ENCODE results near the gene USF2. TPM values are rescaled to one million over a fixed set of nuclear protein-coding genes. Genes with fewer than 3 reads are reported as not detected.
A peak's percentile ranks its signal among the peaks of the same experiment; 100 is the strongest.

The USF2 gene
- total RNA-seq, 1 donor from 2014 or later, result 236 TPM

DNA sequence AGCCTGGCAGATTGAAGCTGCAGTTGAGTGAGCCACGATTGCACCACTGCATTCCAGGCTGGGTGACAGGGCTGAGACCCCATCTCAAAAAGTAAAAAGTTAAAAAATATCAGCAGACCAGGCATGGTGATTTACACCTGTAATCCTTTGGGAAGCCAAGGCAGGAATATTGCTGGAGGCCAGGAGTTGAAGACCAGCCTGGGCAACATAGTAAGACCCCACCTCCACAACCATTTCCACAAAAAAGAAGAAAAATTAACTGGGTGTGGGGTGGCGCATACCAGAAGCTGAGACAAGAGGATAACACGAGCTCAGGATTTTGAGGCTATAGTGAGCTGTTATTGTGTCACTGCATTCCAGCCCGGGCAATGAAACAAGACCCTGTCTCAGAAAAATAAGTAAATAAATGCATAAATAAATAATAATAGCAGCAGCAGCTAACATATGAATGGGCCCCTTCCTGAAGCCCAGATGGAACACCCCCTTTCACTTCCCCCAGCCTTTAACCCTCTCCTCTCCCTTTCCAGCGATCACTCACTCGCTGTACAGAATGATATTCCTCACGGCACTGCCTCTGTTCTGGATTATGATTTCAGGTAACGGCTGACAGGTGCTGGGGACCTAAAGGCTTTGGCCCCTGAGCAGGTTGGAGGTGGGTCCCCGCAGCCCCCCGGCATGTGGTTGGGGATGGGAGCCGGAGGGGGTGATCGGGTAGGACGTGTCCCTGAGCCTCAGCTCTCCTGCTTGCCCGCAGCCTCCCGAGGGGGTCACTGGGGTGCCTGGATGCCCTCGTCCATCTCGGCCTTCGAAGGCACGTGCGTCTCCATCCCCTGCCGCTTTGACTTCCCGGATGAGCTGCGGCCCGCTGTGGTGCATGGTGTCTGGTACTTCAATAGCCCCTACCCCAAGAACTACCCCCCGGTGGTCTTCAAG, 26.4 kb downstream of the USF2 start:
- Mint-ChIP-seq H3K27ac (no peak overlapping the region), H3K36me3 (ENCODE audit: low read depth) (no peaks in the 10 kb centered on the region), H3K27me3 (no peaks in the 10 kb centered on the region), H3K9me3 (no peaks in the 10 kb centered on the region), H3K4me3 (peak overlapping the region; percentile 12), H3K4me1 (peaks cover 24% of the 10 kb centered on the region)
- CTCF ChIA-PET, result interaction anchor here (0.9 to 1.3 kb wide), 2 partner anchors 25 to 35 kb away, joined by 3 to 4 read pairs; partner anchors contain the start of gene USF2
- TF ChIP-seq, protein P1, sequence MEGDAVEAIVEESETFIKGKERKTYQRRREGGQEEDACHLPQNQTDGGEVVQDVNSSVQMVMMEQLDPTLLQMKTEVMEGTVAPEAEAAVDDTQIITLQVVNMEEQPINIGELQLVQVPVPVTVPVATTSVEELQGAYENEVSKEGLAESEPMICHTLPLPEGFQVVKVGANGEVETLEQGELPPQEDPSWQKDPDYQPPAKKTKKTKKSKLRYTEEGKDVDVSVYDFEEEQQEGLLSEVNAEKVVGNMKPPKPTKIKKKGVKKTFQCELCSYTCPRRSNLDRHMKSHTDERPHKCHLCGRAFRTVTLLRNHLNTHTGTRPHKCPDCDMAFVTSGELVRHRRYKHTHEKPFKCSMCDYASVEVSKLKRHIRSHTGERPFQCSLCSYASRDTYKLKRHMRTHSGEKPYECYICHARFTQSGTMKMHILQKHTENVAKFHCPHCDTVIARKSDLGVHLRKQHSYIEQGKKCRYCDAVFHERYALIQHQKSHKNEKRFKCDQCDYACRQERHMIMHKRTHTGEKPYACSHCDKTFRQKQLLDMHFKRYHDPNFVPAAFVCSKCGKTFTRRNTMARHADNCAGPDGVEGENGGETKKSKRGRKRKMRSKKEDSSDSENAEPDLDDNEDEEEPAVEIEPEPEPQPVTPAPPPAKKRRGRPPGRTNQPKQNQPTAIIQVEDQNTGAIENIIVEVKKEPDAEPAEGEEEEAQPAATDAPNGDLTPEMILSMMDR (IDR thresholded peaks at IDR 0.05), result no peak
- intact Hi-C loops (cut with micrococcal nuclease), result loop anchor here (2.0 to 5.0 kb wide), 2 partner anchors 14 to 37 kb away; no protein-coding TSS in a partner anchor
- POLR2A ChIA-PET, result interaction anchor here (0.5 to 3.8 kb wide), 15 partner anchors 9 to 171 kb away, joined by 3 to 44 read pairs (median 4); partner anchors contain the start of genes CD22, FFAR1, FXYD5 and USF2
- DNase-seq, result no peak
- ATAC-seq (ENCODE audit: low read depth), result no peak

DNA sequence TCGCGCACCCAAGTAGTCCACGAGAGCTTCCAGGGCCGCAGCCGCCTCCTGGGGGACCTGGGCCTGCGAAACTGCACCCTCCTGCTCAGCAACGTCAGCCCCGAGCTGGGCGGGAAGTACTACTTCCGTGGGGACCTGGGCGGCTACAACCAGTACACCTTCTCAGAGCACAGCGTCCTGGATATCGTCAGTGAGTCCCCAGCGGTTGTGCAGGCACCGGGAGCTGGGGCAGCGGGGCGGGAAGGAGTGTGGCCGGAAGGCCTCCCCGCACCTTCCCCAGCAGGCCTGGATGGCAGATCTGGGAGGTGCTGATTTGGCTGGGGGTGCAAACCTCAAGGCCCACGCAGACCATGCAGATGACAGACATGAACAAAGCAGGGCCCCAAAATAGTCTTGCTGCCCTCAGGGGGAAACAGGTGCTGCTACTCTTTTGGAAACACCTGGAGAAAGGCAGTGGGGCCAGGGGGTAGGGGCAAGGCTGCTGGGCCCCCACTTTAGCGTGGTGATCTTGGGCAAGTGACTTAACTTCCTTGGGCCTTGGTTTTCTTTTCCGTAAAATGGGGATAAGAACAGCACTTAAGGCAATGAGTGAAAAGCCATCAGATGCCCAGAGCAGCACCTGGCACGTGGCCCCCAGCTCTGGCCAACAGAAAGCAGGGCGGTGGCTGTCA, 27.2 kb downstream of the USF2 start:
- peaks cover 24% of the 10 kb centered on the region for H3K4me1 Mint-ChIP-seq
- ChIA-PET POLR2A (interaction anchor here (0.7 to 3.8 kb wide), 14 partner anchors 10 to 141 kb away, joined by 3 to 44 read pairs (median 5); partner anchors contain the start of genes CD22, FFAR1, FXYD5 and USF2), CTCF (interaction anchor here (0.9 to 1.3 kb wide), 2 partner anchors 26 to 35 kb away, joined by 3 to 4 read pairs; partner anchors contain the start of gene USF2)
- no peaks in the 10 kb centered on the region for H3K36me3 Mint-ChIP-seq (ENCODE audit: low read depth)
- intact Hi-C loops (cut with micrococcal nuclease), result loop anchor here (2.0 to 5.0 kb wide), 2 partner anchors 15 to 36 kb away; no protein-coding TSS in a partner anchor
- peak overlapping the region; percentile 12 for H3K4me3 Mint-ChIP-seq
- DNase-seq (peak; percentile 50), ATAC-seq (ENCODE audit: low read depth) (peak; percentile 80)
- no peaks in the 10 kb centered on the region for H3K27me3 Mint-ChIP-seq
- TF ChIP-seq, protein P1 (IDR thresholded peaks at IDR 0.05), result no peak
- H3K9me3 Mint-ChIP-seq, result no peaks in the 10 kb centered on the region
- peak overlapping the region; percentile 48 for H3K27ac Mint-ChIP-seq

DNA sequence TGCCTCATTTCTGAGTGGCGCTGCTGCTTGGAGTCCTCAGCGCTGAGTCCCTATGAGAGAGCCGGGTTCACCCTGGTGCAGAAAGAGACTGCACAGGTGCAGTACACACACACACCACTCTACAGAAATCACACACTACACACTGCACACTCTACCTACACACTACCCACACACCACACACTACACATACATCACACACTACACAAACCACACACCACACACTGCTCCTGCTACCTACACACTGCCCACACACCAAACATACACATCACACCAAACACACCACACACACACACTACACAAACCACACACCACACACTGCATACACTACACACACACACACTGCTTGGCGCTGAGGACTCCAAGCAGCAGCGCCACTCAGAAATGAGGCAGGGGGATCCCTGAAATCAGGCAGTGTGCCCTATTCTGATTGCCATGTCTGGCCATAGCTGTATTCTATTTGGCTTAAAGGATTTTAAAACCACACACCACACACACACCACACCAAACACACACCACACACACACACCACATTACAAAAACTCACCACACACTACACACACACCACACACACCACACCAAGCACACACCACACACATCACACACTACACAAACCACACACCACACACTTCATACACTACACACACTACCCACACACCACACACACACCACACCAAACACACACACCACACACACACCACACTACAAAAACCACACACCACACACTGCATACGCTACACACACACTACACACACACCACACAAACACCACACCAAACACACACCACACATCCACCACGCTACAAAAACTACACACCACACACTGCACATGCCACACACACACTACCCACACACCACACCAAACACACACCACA, 28.1 kb downstream of the USF2 start:
- ATAC-seq (ENCODE audit: low read depth), result peak; percentile 30
- H3K4me1 Mint-ChIP-seq, result peaks cover 20% of the 10 kb centered on the region
- no peak for DNase-seq
- H3K9me3 Mint-ChIP-seq, result no peaks in the 10 kb centered on the region
- ChIA-PET CTCF (no interaction called here), POLR2A (interaction anchor here (0.7 to 3.8 kb wide), 5 partner anchors 23 to 61 kb away, joined by 3 to 44 read pairs (median 12); partner anchors contain the start of gene FFAR1)
- no peak overlapping the region for H3K4me3 Mint-ChIP-seq
- intact Hi-C loops (cut with micrococcal nuclease), result loop anchor here (5.0 kb wide), 1 partner anchor 35 kb away; no protein-coding TSS in a partner anchor
- no peaks in the 10 kb centered on the region for H3K36me3 Mint-ChIP-seq (ENCODE audit: low read depth)
- H3K27ac Mint-ChIP-seq, result no peak overlapping the region
- TF ChIP-seq, protein P1 (IDR thresholded peaks at IDR 0.05), result no peak
- H3K27me3 Mint-ChIP-seq, result no peaks in the 10 kb centered on the region

- ATAC-seq (ENCODE audit: low read depth), result no peak
- intact Hi-C loops (cut with micrococcal nuclease), result loop anchor here (5.0 kb wide), 1 partner anchor 35 kb away; no protein-coding TSS in a partner anchor
- CTCF ChIA-PET, result no interaction called here
- DNase-seq, result no peak
- Mint-ChIP-seq H3K36me3 (ENCODE audit: low read depth) (no peaks in the 10 kb centered on the region), H3K9me3 (no peaks in the 10 kb centered on the region), H3K27ac (no peak overlapping the region), H3K27me3 (no peaks in the 10 kb centered on the region), H3K4me1 (peaks cover 15% of the 10 kb centered on the region), H3K4me3 (no peak overlapping the region)
- TF ChIP-seq, protein P1 (IDR thresholded peaks at IDR 0.05), result no peak
- POLR2A ChIA-PET, result interaction anchor here (1.7 to 3.8 kb wide), 2 partner anchors 23 to 50 kb away, joined by 5 to 44 read pairs; partner anchors contain the start of gene FFAR1
Observed at GRCh38 chr19:35297515-35297848, 28.7 kb downstream of the USF2 start.

Data from activated B cell treated with CpG ODN at 0.5 μM for 24 hours (primary cell).